Left ventricle myocardium inferior (tissue), 1 donor: ENCODE results near the gene EXOC2. TPM values are rescaled to one million over a fixed set of nuclear protein-coding genes. Genes with fewer than 3 reads are reported as not detected.

Experiments used
- DNase-seq: peaks from one replicate; pipeline ENCODE4 v3.0.0-alpha.2; 2020
- H3K27ac ChIP-seq: fragments of 200-600 bp; replicated peaks from 2 replicates; pipeline ENCODE4 v1.8.0; 2021
- H3K27me3 ChIP-seq: fragments of 200-600 bp; 2 replicates; pipeline ENCODE4 v1.8.0; 2021; ENCODE audit warnings: low read depth
- H3K36me3 ChIP-seq: fragments of 200-600 bp; 2 replicates; pipeline ENCODE4 v1.8.0; 2021
- H3K4me1 ChIP-seq: fragments of 200-600 bp; 2 replicates; pipeline ENCODE4 v1.8.0; 2021
- H3K4me3 ChIP-seq: fragments of 200-600 bp; 2 replicates; pipeline ENCODE4 v1.8.0; 2021; ENCODE audit warnings: mild to moderate bottlenecking, moderate library complexity
- H3K9me3 ChIP-seq: fragments of 200-600 bp; replicated peaks from 2 replicates; pipeline ENCODE4 v1.8.0; 2021
- CTCF ChIP-seq: fragments of 200-600 bp; IDR thresholded peaks from 2 replicates; pipeline ENCODE4 v1.8.0; 2021; ENCODE audit warnings: antibody characterized with exemption, mild to moderate bottlenecking, borderline replicate concordance
- intact Hi-C: fragments of 100-400 bp; cut with micrococcal nuclease; formaldehyde crosslinking; loops from one replicate; pipeline ENCODE4 v1.11.0; 2022
- total RNA-seq: library from RNA; stranded (reverse); fragmentation: NEBNext Ultra II Directional; extraction: Animal tissue kit (Norgen Biotek cat#: 25700); gene quantifications from one replicate; pipeline ENCODE4 v1.2.1, GENCODE V29; 2021
- donor health status: DM: no; HTN: yes; CAD: no; lungs with severe emphysema.

Gene EXOC2
- total RNA-seq, 1 donor from 2014 or later, result 15.6 TPM

- TF ChIP-seq CTCF, result no peak
- no peak for DNase-seq
- Histone ChIP-seq H3K27me3 (peaks cover 6% of the 10 kb centered on the region), H3K36me3 (no peaks in the 10 kb centered on the region), H3K4me3 (no peak overlapping the region), H3K9me3 (no peaks in the 10 kb centered on the region), H3K4me1 (peaks cover 23% of the 10 kb centered on the region), H3K27ac (no peak overlapping the region)
- intact Hi-C loops, result no loop called here
These were observed 15.3 kb upstream of the EXOC2 start for GRCh38 chr6:708237-708598.

GRCh38 chr6:707576-708236 lies 14.8 kb upstream of the EXOC2 start:
- intact Hi-C loops, result no loop called here
- no peaks in the 10 kb centered on the region for H3K36me3 ChIP-seq
- no peak overlapping the region for H3K4me3 ChIP-seq
- no peak for DNase-seq
- no peak overlapping the region for H3K27ac ChIP-seq
- H3K27me3 ChIP-seq, result peaks cover 6% of the 10 kb centered on the region
- no peak for TF ChIP-seq CTCF
- H3K9me3 ChIP-seq, result no peaks in the 10 kb centered on the region
- peaks cover 23% of the 10 kb centered on the region for H3K4me1 ChIP-seq

GRCh38 chr6:706819-707381 lies 14.0 kb upstream of the EXOC2 start:
- Histone ChIP-seq H3K4me3 (no peak overlapping the region), H3K27ac (no peak overlapping the region), H3K9me3 (no peaks in the 10 kb centered on the region), H3K27me3 (peaks cover 6% of the 10 kb centered on the region), H3K4me1 (peaks cover 21% of the 10 kb centered on the region), H3K36me3 (no peaks in the 10 kb centered on the region)
- no peak for DNase-seq
- TF ChIP-seq CTCF, result no peak
- intact Hi-C loops, result no loop called here

GRCh38 chr6:706146-706545 lies 13.2 kb upstream of the EXOC2 start:
- no peak for TF ChIP-seq CTCF
- no peak for DNase-seq
- Histone ChIP-seq H3K4me3 (no peak overlapping the region), H3K9me3 (no peaks in the 10 kb centered on the region), H3K27ac (no peak overlapping the region), H3K27me3 (peaks cover 6% of the 10 kb centered on the region), H3K36me3 (no peaks in the 10 kb centered on the region), H3K4me1 (peaks cover 14% of the 10 kb centered on the region)
- intact Hi-C loops, result no loop called here

- Histone ChIP-seq H3K36me3 (no peaks in the 10 kb centered on the region), H3K4me3 (no peak overlapping the region), H3K27me3 (peaks cover 6% of the 10 kb centered on the region), H3K9me3 (no peaks in the 10 kb centered on the region), H3K4me1 (peaks cover 3% of the 10 kb centered on the region), H3K27ac (no peak overlapping the region)
- no peak for DNase-seq
- intact Hi-C loops, result no loop called here
- no peak for TF ChIP-seq CTCF
These were observed 12.1 kb upstream of the EXOC2 start for GRCh38 chr6:705047-705446.
